ENCODE results near the gene NSG2. TPM values are rescaled to one million over a fixed set of nuclear protein-coding genes. Genes with fewer than 3 reads are reported as not detected.

Gene NSG2
- total and polyA plus RNA-seq, 2 of the 4 experiments (the other 2 are of a cell fraction), result not detected

DNA sequence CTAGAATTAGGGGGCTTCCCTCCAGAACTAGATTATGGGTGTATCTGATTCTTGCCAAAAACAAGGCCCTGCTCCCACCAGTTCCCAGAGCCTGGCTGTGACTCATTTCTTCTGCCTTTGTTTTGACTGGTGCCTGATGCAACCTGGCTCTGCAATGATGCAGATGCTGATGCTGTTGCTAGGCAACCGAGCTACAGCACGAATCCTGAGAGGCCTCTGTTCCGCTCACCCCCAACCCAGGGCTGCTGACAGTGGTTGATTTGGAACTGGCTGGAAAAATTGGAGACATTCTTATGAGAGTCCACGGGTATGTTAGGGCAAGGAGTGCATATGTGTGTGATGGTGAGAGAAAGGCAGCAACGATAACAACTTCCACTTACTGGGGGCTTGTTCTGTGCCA is 100.3 kb downstream of the NSG2 start:
- H3K27me3 ChIP-seq (ENCODE audit: control insufficient read depth, insufficient read depth, low read length), result no peaks in the 10 kb centered on the region
- no CpG with 5 or more reads among the region's 5 CpGs for WGBS, 2 experiments (ENCODE audit: extremely low coverage in 2 of 2, insufficient read length in 1 of 2)
- H3K27ac ChIP-seq (ENCODE audit: insufficient read depth, low read length), result no peak overlapping the region
- no peak overlapping the region for H4K5ac ChIP-seq (ENCODE audit: low read depth, low read length)
- no peak overlapping the region for H3K56ac ChIP-seq (ENCODE audit: extremely low read depth, insufficient read depth, low read length)
- DNase-seq (no peak), ATAC-seq (ENCODE audit: low read depth) (no peak)
- H2BK120ac ChIP-seq (ENCODE audit: low read depth, low read length), result no peak overlapping the region
- H4K20me1 ChIP-seq (ENCODE audit: insufficient read depth, low read length), result no peaks in the 10 kb centered on the region
- H3K23ac ChIP-seq (ENCODE audit: low read depth, low read length), result no peak overlapping the region
- H3K79me1 ChIP-seq (ENCODE audit: low read depth in 1 of 2, low read length in 2 of 2), result no peaks in the 10 kb centered on the region
- no peak overlapping the region for H4K8ac ChIP-seq (ENCODE audit: low read depth in 2 of 2, low read length in 2 of 2)
- H3K9me3 ChIP-seq (ENCODE audit: control insufficient read depth, insufficient read depth, low read length), result peaks cover 24% of the 10 kb centered on the region
- no TSS peak for BruUV-seq (replicated peaks)
- no peak overlapping the region for H2BK5ac ChIP-seq (ENCODE audit: low read depth, low read length, poor library complexity, severe bottlenecking)
- no peak overlapping the region for H2AFZ ChIP-seq (replicated peaks; ENCODE audit: low read length, poor library complexity)
- TF ChIP-seq ELK1 (IDR thresholded peaks at IDR 0.05; ENCODE audit: borderline replicate concordance, low read depth, low read length), result no peak
- no peak for TF ChIP-seq RCOR1 (IDR thresholded peaks at IDR 0.05; ENCODE audit: insufficient replicate concordance, low read length)
- TF ChIP-seq BHLHE40 (IDR thresholded peaks at IDR 0.05; ENCODE audit: low read depth, low read length), result no peak
- POLR2A ChIA-PET (ENCODE audit: unreplicated experiment), result no interaction called here
- no peak overlapping the region for H4K91ac ChIP-seq (ENCODE audit: insufficient read depth, low read depth, low read length)
- no peak overlapping the region for H3K4ac ChIP-seq (ENCODE audit: low read depth, low read length)
- H2AK5ac ChIP-seq (ENCODE audit: low read depth, low read length), result no peak overlapping the region
- H3K4me2 ChIP-seq (ENCODE audit: low read depth, low read length), result no peak overlapping the region
- H2AK9ac ChIP-seq (replicated peaks; ENCODE audit: low read depth, low read length, poor library complexity), result no peak overlapping the region
- H2BK20ac ChIP-seq (ENCODE audit: low read depth, low read length), result no peak overlapping the region
- CTCF ChIA-PET, result no interaction called here
- no peaks in the 10 kb centered on the region for H3K9me1 ChIP-seq (ENCODE audit: insufficient read depth, low read length)
- no peak overlapping the region for H3K4me3 ChIP-seq (ENCODE audit: insufficient read depth, low read depth, low read length)
- H3K14ac ChIP-seq (replicated peaks; ENCODE audit: low read depth, low read length), result no peak overlapping the region
- H2BK15ac ChIP-seq (ENCODE audit: low read depth, low read length), result no peak overlapping the region
- no peak overlapping the region for H3K9ac ChIP-seq (ENCODE audit: low read depth, low read length)
- H3K4me1 ChIP-seq (ENCODE audit: control insufficient read depth, insufficient read depth, low read length), result no peaks in the 10 kb centered on the region
- no peak overlapping the region for H3K18ac ChIP-seq (ENCODE audit: low read depth, low read length)
- H3K36me3 ChIP-seq (ENCODE audit: control insufficient read depth, insufficient read depth, low read length), result no peaks in the 10 kb centered on the region
- dilution Hi-C loops (cut with HindIII; ENCODE audit: low sequenced_read_pairs, unreplicated experiment), result no loop called here
- in situ Hi-C loops (cut with MboI; ENCODE audit: low sequenced_read_pairs), result no loop called here
- intact Hi-C loops (cut with micrococcal nuclease), result no loop called here
